WI38 (cell line): ENCODE measurements around the gene EMP3.

Experiments
- H3K4me3 ChIP-seq: 2 replicates; pipeline ENCODE4 v1.5.1; 2011; ENCODE audit warnings: low read depth, mild to moderate bottlenecking, control low read depth, low read length
- TF ChIP-seq, protein P1 (sequence below): IDR thresholded peaks from 2 replicates; pipeline ENCODE4 v1.5.1; 2012; ENCODE audit warnings: low read depth, mild to moderate bottlenecking, control low read depth, low read length

Gene EMP3

DNA sequence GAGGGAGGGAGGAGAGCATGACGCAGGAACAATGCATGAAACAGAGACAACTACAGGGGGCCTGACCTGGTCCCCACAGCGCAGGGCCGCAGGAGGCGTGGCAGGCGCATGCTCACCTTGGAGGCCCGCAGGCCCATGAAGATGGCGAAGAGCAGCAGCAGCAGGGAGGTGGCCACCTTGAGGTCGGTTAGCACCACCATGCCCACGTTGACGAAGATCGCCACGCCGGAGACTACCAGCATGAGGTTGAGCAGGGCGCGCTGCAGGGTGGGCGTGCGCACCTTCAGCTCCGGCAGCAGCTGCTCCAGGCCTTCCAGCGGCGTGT lies 17.0 kb downstream of the EMP3 start:
- H3K4me3 ChIP-seq = no peak overlapping the region
- TF ChIP-seq, protein P1, sequence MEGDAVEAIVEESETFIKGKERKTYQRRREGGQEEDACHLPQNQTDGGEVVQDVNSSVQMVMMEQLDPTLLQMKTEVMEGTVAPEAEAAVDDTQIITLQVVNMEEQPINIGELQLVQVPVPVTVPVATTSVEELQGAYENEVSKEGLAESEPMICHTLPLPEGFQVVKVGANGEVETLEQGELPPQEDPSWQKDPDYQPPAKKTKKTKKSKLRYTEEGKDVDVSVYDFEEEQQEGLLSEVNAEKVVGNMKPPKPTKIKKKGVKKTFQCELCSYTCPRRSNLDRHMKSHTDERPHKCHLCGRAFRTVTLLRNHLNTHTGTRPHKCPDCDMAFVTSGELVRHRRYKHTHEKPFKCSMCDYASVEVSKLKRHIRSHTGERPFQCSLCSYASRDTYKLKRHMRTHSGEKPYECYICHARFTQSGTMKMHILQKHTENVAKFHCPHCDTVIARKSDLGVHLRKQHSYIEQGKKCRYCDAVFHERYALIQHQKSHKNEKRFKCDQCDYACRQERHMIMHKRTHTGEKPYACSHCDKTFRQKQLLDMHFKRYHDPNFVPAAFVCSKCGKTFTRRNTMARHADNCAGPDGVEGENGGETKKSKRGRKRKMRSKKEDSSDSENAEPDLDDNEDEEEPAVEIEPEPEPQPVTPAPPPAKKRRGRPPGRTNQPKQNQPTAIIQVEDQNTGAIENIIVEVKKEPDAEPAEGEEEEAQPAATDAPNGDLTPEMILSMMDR = no peak

DNA sequence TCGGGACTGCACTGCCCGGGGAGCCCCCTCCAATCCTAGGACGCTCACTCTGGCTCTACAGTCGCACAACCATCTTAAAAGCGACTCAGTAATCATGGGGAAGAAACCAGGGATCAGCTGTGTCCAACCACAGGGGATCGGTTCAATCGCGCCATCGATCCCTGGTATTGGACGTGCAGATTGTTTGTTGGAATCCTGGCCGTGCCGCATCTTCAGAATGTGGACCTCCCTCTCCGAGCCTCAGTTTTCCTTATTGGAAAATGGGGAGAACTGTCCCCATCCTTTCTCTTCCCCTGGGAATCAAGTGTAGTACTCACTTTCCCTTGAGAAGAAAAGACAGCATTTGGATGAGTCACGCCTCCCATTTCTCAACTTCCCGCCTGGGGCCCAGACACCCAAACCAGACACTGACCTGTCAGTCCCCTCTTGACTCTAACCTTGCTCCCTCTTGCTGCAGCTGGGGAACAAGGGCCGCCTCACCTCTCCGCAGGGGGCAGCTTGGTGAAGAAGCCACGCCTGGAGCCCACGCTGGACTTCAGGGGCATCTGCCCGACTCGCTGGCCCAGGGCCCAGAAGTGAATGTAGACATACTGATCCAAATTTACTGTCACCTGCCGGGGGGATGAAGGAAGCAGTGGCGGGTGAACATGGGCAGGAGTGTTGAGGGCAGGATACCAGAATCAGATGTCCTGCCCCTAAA lies 17.6 kb downstream of the EMP3 start:
- H3K4me3 ChIP-seq = no peak overlapping the region
- TF ChIP-seq, protein P1 = no peak

DNA sequence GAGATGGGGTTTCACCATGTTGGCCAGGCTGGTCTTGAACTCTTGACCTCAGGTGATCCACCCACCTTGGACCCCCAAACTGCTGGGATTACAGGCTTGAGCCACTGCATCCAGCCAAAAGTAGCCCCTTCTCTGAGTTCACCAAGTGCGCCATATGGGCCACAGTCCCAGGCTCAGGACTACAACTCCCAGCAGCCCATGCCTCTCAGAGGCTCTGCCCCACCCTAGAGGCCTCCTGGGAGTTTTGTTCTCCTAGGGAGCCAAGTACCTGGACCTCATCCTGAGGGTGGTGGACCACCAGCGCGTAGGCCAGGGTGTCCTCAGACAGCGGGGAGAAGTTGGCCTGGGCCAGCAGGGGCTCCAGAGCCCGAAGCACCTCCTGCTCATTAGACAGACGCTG lies 19.5 kb downstream of the EMP3 start:
- no peak overlapping the region for H3K4me3 ChIP-seq
- TF ChIP-seq, protein P1 = no peak

DNA sequence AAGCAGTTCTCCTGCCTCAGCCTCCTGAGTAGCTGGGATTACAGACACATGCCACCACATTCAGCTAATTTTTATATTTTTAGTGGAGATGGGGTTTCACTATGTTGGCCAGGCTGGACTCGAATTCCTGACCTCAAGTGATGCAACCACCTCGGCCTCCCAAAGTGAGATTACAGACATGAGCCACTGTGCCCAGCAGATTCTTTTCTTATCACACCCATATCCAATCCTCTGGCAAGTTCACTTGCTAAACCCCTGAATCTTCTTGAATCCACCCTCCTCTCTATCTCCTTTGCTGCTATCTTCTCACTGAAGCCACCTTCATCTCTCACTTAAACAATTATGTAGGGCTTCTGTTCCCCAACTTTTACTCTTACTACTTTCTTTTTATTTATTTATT lies 20.8 kb downstream of the EMP3 start:
- H3K4me3 ChIP-seq = no peak overlapping the region
- TF ChIP-seq, protein P1 = no peak

DNA sequence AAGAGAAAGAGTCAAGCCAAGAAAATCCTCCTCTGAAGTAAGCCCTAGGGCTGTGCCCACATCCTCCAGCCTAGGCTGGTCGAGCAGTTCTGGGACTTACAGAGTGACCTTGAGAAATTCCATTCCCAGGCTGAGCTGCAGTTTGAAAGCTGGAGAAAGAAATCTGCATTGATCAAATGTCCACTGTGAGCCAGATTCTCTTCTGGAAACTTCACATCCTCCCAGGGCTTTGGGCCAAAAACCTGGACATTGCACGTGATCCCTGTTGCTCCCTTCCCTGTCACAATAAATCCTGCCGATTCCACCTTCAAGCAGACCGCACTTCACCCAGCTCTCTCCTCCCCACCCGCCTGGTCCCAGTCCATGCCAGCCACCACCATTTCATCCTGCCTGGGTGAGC lies 22.7 kb downstream of the EMP3 start:
- TF ChIP-seq, protein P1 = no peak
- H3K4me3 ChIP-seq = no peak overlapping the region

DNA sequence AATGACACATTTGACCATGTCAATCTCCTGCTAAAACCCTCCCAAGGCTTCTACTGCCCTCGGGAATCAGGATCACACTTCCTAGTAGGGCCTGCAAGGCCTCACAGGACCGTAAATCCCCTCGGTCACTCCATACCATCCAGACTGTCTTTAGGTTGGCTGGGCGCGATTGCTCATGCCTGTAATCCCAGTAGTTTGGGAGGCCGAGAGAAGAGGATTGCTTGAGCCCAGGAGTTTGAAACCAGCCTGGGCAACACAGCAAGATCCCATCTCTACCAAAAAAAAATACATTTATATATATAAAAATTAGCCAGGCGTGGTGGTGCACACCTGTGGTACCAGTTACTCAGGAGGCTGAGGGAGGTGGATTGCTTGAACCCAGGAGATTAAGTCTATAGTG lies 23.4 kb downstream of the EMP3 start:
- TF ChIP-seq, protein P1 = no peak
- H3K4me3 ChIP-seq = no peak overlapping the region

DNA sequence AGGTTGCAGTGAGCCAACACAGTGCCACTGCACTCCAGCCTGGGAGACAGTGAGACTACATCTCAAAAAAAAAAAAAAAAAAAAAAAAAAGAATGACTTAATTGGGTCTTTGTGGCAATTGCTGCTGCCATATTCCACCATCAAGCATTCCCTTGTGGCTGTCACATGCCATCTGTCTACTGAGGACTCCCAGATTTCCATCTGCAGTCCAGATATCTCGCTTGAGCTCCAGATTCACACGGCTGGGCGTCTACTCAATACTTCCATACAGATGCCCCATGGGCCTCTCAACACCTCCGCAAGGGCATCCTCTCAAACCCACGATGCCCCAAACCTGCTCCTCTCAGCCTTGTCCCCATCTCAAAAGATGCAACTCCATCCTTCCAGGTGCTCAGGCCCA lies 25.5 kb downstream of the EMP3 start:
- TF ChIP-seq, protein P1 = no peak
- no peak overlapping the region for H3K4me3 ChIP-seq
